ENCODE results near the gene AGAP1.

The AGAP1 gene

GRCh38 chr2:235725016-235725489, 231.2 kb downstream of the AGAP1 start:
- Histone ChIP-seq H3K4me1 (ENCODE audit: control insufficient read depth, insufficient read depth, low read length) (no peaks in the 10 kb centered on the region), H3K27ac (ENCODE audit: insufficient read depth, low read depth, low read length, poor library complexity, severe bottlenecking) (no peak overlapping the region), H3K9me3 (ENCODE audit: control insufficient read depth, low read length) (no peaks in the 10 kb centered on the region), H3K36me3 (ENCODE audit: control insufficient read depth, insufficient read depth, low read length) (no peaks in the 10 kb centered on the region), H3K4me3 (ENCODE audit: insufficient read depth, low read depth, low read length) (no peak overlapping the region), H3K27me3 (ENCODE audit: control insufficient read depth, insufficient read depth, low read length, poor library complexity, severe bottlenecking) (no peaks in the 10 kb centered on the region)
- 94 to 97% methylated on average over 8 of the region's 8 CpGs for WGBS, 2 experiments

GRCh38 chr2:235725841-235726240, 232.0 kb downstream of the AGAP1 start:
- Histone ChIP-seq H3K27ac (ENCODE audit: insufficient read depth, low read depth, low read length, poor library complexity, severe bottlenecking) (no peak overlapping the region), H3K9me3 (ENCODE audit: control insufficient read depth, low read length) (no peaks in the 10 kb centered on the region), H3K27me3 (ENCODE audit: control insufficient read depth, insufficient read depth, low read length, poor library complexity, severe bottlenecking) (no peaks in the 10 kb centered on the region), H3K36me3 (ENCODE audit: control insufficient read depth, insufficient read depth, low read length) (no peaks in the 10 kb centered on the region), H3K4me3 (ENCODE audit: insufficient read depth, low read depth, low read length) (no peak overlapping the region), H3K4me1 (ENCODE audit: control insufficient read depth, insufficient read depth, low read length) (no peaks in the 10 kb centered on the region)
- WGBS, 2 experiments: 95 to 98% methylated on average over 4 of the region's 4 CpGs

- no peaks in the 10 kb centered on the region for H3K4me1 ChIP-seq (ENCODE audit: control insufficient read depth, insufficient read depth, low read length)
- WGBS, 2 experiments: 95 to 96% methylated on average over 5 of the region's 5 CpGs
Observed at GRCh38 chr2:235726554-235726953, 232.7 kb downstream of the AGAP1 start.

GRCh38 chr2:235727174-235727573, 233.3 kb downstream of the AGAP1 start:
- WGBS, 2 experiments: 88 to 96% methylated on average over 5 of the region's 5 CpGs
- no peak overlapping the region for H3K27ac ChIP-seq (ENCODE audit: insufficient read depth, low read depth, low read length, poor library complexity, severe bottlenecking)

More at GRCh38 chr2:235726554-235726953, 232.7 kb downstream of the AGAP1 start:
- H3K9me3 ChIP-seq (ENCODE audit: control insufficient read depth, low read length): no peaks in the 10 kb centered on the region
- H3K27me3 ChIP-seq (ENCODE audit: control insufficient read depth, insufficient read depth, low read length, poor library complexity, severe bottlenecking): no peaks in the 10 kb centered on the region
- H3K4me3 ChIP-seq (ENCODE audit: insufficient read depth, low read depth, low read length): no peak overlapping the region
- H3K36me3 ChIP-seq (ENCODE audit: control insufficient read depth, insufficient read depth, low read length): no peaks in the 10 kb centered on the region
- no peak overlapping the region for H3K27ac ChIP-seq (ENCODE audit: insufficient read depth, low read depth, low read length, poor library complexity, severe bottlenecking)

GRCh38 chr2:235727891-235728799, 234.3 kb downstream of the AGAP1 start:
- Histone ChIP-seq H3K4me3 (ENCODE audit: insufficient read depth, low read depth, low read length) (no peak overlapping the region), H3K4me1 (ENCODE audit: control insufficient read depth, insufficient read depth, low read length) (peaks cover 8% of the 10 kb centered on the region), H3K27ac (ENCODE audit: insufficient read depth, low read depth, low read length, poor library complexity, severe bottlenecking) (no peak overlapping the region), H3K27me3 (ENCODE audit: control insufficient read depth, insufficient read depth, low read length, poor library complexity, severe bottlenecking) (no peaks in the 10 kb centered on the region), H3K9me3 (ENCODE audit: control insufficient read depth, low read length) (no peaks in the 10 kb centered on the region), H3K36me3 (ENCODE audit: control insufficient read depth, insufficient read depth, low read length) (no peaks in the 10 kb centered on the region)
- 92 to 94% methylated on average over 16 of the region's 17 CpGs for WGBS, 2 experiments

More at GRCh38 chr2:235727174-235727573, 233.3 kb downstream of the AGAP1 start:
- H3K4me3 ChIP-seq (ENCODE audit: insufficient read depth, low read depth, low read length): no peak overlapping the region
- H3K9me3 ChIP-seq (ENCODE audit: control insufficient read depth, low read length): no peaks in the 10 kb centered on the region
- peaks cover 2% of the 10 kb centered on the region for H3K4me1 ChIP-seq (ENCODE audit: control insufficient read depth, insufficient read depth, low read length)
- H3K36me3 ChIP-seq (ENCODE audit: control insufficient read depth, insufficient read depth, low read length): no peaks in the 10 kb centered on the region
- no peaks in the 10 kb centered on the region for H3K27me3 ChIP-seq (ENCODE audit: control insufficient read depth, insufficient read depth, low read length, poor library complexity, severe bottlenecking)

- Histone ChIP-seq H3K36me3 (ENCODE audit: control insufficient read depth, insufficient read depth, low read length) (no peaks in the 10 kb centered on the region), H3K9me3 (ENCODE audit: control insufficient read depth, low read length) (no peaks in the 10 kb centered on the region), H3K4me3 (ENCODE audit: insufficient read depth, low read depth, low read length) (no peak overlapping the region), H3K27ac (ENCODE audit: insufficient read depth, low read depth, low read length, poor library complexity, severe bottlenecking) (no peak overlapping the region), H3K4me1 (ENCODE audit: control insufficient read depth, insufficient read depth, low read length) (peaks cover 8% of the 10 kb centered on the region), H3K27me3 (ENCODE audit: control insufficient read depth, insufficient read depth, low read length, poor library complexity, severe bottlenecking) (no peaks in the 10 kb centered on the region)
- 93 to 94% methylated on average over 12 of the region's 12 CpGs for WGBS, 2 experiments
Observed at GRCh38 chr2:235728800-235729556, 235.1 kb downstream of the AGAP1 start.

- Histone ChIP-seq H3K36me3 (ENCODE audit: control insufficient read depth, insufficient read depth, low read length) (no peaks in the 10 kb centered on the region), H3K4me3 (ENCODE audit: insufficient read depth, low read depth, low read length) (no peak overlapping the region), H3K4me1 (ENCODE audit: control insufficient read depth, insufficient read depth, low read length) (peaks cover 11% of the 10 kb centered on the region), H3K27ac (ENCODE audit: insufficient read depth, low read depth, low read length, poor library complexity, severe bottlenecking) (no peak overlapping the region), H3K9me3 (ENCODE audit: control insufficient read depth, low read length) (no peaks in the 10 kb centered on the region), H3K27me3 (ENCODE audit: control insufficient read depth, insufficient read depth, low read length, poor library complexity, severe bottlenecking) (no peaks in the 10 kb centered on the region)
- WGBS, 2 experiments: 89% methylated on average over 4 of the region's 4 CpGs
Observed at GRCh38 chr2:235729557-235729947, 235.7 kb downstream of the AGAP1 start.

GRCh38 chr2:235730115-235730514, 236.3 kb downstream of the AGAP1 start:
- Histone ChIP-seq H3K27me3 (ENCODE audit: control insufficient read depth, insufficient read depth, low read length, poor library complexity, severe bottlenecking) (no peaks in the 10 kb centered on the region), H3K36me3 (ENCODE audit: control insufficient read depth, insufficient read depth, low read length) (no peaks in the 10 kb centered on the region), H3K4me1 (ENCODE audit: control insufficient read depth, insufficient read depth, low read length) (peaks cover 11% of the 10 kb centered on the region), H3K27ac (ENCODE audit: insufficient read depth, low read depth, low read length, poor library complexity, severe bottlenecking) (no peak overlapping the region), H3K9me3 (ENCODE audit: control insufficient read depth, low read length) (no peaks in the 10 kb centered on the region), H3K4me3 (ENCODE audit: insufficient read depth, low read depth, low read length) (no peak overlapping the region)
- WGBS, 2 experiments: 85 to 91% methylated on average over 6 to 7 of the region's 7 CpGs

- H3K9me3 ChIP-seq (ENCODE audit: control insufficient read depth, low read length): no peaks in the 10 kb centered on the region
- no peaks in the 10 kb centered on the region for H3K27me3 ChIP-seq (ENCODE audit: control insufficient read depth, insufficient read depth, low read length, poor library complexity, severe bottlenecking)
- H3K36me3 ChIP-seq (ENCODE audit: control insufficient read depth, insufficient read depth, low read length): no peaks in the 10 kb centered on the region
- no peak overlapping the region for H3K27ac ChIP-seq (ENCODE audit: insufficient read depth, low read depth, low read length, poor library complexity, severe bottlenecking)
- H3K4me3 ChIP-seq (ENCODE audit: insufficient read depth, low read depth, low read length): no peak overlapping the region
- H3K4me1 ChIP-seq (ENCODE audit: control insufficient read depth, insufficient read depth, low read length): peaks cover 11% of the 10 kb centered on the region
- 97 to 100% methylated on average over 2 to 3 of the region's 3 CpGs for WGBS, 2 experiments
Observed at GRCh38 chr2:235733761-235734160, 239.9 kb downstream of the AGAP1 start.

GRCh38 chr2:235734168-235734567, 240.3 kb downstream of the AGAP1 start:
- Histone ChIP-seq H3K27me3 (ENCODE audit: control insufficient read depth, insufficient read depth, low read length, poor library complexity, severe bottlenecking) (no peaks in the 10 kb centered on the region), H3K27ac (ENCODE audit: insufficient read depth, low read depth, low read length, poor library complexity, severe bottlenecking) (no peak overlapping the region), H3K9me3 (ENCODE audit: control insufficient read depth, low read length) (no peaks in the 10 kb centered on the region), H3K4me3 (ENCODE audit: insufficient read depth, low read depth, low read length) (no peak overlapping the region), H3K4me1 (ENCODE audit: control insufficient read depth, insufficient read depth, low read length) (peaks cover 11% of the 10 kb centered on the region), H3K36me3 (ENCODE audit: control insufficient read depth, insufficient read depth, low read length) (no peaks in the 10 kb centered on the region)
- WGBS, 2 experiments: 94% methylated on average over 7 of the region's 7 CpGs
